ENCODE results near the gene ZFP91.

The ZFP91 gene

DNA sequence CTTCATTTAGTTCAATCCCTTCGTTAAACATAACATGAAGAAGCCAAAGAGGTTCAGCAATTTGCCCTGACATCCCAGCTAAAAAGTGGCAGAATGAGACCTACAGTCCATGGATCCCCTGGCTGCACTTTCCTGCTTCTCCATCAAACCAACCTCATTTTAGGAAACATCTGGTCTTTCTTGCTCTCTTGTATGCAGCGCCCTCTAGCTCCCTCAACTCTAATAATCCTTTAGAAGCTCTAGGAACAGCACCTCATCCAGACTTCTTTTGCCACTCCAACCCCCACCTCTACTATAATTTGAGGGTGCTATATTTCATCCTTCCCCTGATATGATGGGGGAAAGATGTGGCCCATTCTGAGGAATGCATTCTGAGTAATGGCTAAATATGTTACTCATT, 51.0 kb downstream of the ZFP91 start:
- peak; percentile 61 for DNase-seq (ENCODE audit: low read depth)

DNA sequence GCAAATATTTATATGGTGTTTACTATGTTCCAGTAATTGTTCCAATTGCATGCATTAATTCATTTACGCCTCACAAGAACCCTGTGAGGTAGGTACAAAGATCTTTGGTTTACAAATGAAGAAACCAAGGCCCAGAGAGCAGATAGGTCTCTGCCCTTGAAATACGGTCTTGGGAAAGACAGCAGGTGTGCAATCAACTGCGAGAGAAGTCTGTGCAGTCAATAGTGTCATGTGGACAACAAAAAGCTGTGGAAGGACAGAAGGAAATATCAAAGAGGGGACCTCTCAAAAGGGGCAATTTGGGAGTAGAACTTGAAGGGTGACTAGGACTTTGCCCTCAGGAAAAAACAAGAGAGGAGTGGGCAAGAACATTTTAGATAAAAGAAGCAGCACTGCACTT, 52.5 kb downstream of the ZFP91 start:
- DNase-seq (ENCODE audit: low read depth): no peak

DNA sequence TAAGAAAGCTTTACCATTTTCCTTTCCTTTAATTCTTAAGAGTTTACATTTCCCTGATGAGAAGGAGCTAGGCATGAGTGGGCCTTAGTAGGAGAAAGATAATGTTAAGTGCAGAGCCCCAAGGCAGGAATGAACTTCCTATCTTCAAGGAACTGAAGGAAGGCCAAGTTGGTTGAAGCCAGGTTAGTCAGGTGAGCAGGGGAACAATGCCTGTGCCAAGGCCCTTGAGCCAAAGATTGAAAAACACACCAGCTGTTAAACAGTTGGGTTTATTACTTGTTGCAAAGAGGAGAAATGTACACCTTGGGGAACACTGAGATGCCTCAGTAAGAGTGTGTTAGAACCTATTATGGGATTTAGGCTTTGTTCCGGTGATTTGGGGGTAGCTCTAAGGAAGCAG, 53.6 kb downstream of the ZFP91 start:
- DNase-seq (ENCODE audit: low read depth): no peak

DNA sequence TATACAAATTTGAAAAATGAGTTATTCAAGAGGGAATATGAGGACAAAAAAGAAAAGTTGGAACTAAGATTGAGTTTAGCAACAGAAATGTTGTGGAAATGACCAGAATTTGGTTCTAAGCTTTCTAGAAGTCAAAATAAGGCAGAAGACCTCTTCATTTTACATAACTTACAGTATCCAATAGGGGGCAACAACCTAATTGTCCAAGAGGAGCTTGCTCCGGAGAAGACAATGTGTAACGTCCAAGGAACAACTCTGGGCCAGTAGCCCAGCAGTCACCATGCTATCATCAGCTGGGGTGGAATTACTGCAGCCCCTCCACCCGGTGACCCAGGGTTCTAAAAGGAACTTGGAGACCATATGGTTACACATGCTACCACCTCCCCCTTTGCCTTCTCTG, 57.7 kb downstream of the ZFP91 start:
- no peak for DNase-seq (ENCODE audit: low read depth)

DNA sequence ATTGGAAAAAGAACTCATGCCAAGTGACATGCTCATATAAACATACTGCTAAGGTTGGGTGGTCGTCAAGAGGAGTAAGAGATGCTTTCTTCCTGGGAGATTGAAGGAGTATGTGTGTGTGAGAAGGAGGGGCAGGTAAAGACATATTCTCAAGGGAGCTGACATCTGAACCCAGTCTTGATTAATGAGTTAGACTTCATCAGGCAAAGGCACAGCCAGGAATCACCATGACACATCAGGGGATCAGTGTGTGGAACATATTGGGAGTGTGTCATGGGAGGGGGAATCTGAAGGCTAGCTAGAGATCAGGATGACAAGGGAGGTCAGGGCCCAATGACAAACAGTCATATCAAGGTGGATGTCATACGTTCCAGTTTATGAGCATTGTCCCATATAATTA, 58.5 kb downstream of the ZFP91 start:
- DNase-seq (ENCODE audit: low read depth): no peak

DNA sequence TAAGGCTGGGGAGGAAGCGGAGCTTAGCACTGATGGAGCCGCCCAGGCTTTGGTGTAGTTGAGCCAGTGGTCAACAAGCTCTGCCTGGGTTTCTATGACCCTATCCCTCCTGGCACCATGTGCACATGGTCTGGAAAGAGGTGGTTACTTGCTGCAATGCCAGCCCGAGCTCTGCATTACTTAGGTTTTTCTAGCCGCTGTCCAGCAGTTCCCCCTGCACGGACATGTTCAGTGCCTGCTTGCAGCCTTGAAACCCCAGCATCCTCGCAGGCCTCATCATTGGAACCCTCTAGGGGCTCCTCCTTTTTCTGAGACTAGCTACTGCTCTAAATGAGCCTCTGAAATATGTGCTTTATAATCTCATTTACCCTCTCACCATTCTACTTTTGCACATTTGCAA, 60.2 kb downstream of the ZFP91 start:
- no peak for DNase-seq (ENCODE audit: low read depth)

DNA sequence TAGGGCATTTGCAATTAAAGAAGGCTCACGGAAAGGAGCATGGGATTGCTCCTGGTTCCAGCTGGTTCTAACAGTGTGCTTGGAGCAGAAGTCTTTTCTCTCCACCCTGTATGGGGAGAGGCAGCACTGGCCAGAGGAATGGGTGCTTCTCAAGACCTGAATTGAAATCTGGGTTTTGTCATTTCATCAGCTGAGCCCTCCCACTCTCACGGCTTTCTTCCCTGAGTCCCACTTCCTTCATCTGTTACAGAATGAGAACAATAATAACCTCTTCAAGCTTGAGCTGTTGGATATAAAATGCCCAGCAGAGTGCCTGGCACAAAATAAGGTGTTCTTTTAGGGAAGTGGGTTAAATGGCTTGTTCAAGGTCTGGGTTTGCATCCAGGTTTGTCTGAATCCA, 60.8 kb downstream of the ZFP91 start:
- no peak for DNase-seq (ENCODE audit: low read depth)

DNA sequence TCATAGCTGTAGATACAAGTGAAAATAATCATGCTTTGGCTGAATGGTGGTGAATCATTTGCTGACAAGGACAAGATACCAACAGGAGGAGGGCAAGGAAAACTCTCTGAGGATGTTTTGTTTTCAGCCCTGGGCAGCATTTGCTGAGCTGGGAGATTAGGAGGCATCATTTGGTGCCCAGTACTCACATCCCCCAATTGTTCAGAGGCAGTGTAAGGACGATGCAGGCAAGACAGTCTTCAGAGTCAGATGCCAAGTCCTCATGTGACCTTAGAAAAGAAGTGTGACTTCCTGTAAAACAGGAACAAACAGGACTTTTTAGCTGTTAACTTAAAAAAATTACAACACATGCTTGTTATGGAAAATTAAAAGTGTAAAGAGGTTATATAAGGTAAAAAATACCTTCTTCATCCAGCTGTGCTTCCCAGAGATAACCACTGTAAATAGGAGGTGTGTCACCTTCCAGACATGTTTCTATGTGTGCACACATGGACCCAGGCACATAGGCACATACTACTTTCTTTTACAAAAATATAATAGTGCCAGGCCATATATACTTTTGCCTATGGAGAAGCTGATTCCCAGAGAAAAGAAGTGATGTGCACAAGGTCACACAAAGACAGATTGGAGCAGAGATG, 61.6 kb downstream of the ZFP91 start:
- DNase-seq (ENCODE audit: low read depth): no peak

DNA sequence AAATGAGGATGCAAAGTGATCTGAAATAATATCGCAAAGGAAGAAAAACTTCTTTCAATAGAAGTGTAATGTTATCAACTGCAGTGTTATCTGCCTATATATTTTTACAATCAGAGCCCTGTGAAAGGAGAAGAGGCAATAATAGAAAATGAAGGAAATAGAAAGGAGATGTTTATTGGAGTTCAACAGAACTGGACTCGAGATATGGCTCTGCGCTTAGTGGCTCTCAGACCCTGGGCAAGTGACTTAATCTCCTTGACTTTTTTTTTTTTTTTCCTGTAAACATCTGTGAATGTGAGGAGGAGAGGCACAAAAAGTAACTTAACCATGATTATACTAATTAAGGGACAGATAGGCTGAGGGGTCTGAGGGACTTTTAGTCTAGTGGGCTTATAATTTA, 62.5 kb downstream of the ZFP91 start:
- DNase-seq (ENCODE audit: low read depth): no peak

DNA sequence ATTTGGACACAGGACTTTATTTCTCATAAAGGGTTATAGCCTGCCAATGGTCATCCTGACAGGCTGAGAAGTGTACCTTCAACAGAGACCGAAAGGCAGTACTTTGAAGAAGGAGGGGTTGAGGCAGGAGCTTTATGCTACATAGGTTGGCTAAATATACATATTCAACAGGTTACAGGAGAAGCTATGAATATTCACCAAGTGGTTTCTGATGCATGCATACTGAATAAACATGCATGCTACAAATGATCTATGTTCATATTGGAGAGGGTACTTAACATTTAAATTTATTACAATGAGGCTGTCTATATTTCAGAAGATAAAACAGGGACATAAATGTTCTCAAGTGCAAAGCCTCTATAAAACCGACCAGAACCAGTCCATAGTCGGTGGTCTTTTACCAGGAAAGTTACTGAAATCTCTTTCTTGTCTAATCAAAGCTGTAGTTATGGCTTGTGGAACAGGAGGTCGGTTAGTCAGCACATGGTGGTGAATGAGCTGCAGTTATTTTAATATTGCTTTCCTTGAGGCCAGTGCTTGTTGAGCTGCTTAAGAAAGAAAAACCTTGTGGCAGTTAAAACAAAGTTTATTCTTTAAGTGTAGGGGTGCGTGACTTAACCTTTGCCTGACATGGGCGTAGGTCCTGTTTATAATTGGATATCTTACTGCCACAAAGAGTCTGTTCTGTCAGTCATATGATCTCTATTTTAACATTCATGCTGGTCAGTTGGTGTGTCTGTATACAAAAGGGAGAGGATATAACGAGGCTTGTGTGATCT, 63.1 kb downstream of the ZFP91 start:
- DNase-seq (ENCODE audit: low read depth): no peak

DNA sequence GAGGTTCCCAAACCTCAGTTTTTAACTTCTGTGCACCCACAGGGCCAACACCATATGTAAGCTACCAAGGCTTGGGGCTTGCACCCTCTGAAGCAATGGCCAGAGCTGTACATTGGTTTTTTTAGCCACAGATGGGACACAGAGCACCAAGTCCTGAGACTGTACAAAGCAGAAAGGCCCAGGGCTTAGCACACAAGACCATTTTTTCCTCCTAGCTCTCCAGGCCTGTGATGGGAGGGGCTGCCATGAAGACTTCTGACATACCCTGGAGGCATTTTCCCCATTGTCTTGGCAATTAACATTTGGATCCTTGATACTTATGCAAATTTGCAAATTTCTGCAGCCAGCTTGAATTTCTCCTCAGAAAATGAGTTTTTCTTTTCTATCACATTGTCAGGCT, 67.0 kb downstream of the ZFP91 start:
- no peak for DNase-seq (ENCODE audit: low read depth)

DNA sequence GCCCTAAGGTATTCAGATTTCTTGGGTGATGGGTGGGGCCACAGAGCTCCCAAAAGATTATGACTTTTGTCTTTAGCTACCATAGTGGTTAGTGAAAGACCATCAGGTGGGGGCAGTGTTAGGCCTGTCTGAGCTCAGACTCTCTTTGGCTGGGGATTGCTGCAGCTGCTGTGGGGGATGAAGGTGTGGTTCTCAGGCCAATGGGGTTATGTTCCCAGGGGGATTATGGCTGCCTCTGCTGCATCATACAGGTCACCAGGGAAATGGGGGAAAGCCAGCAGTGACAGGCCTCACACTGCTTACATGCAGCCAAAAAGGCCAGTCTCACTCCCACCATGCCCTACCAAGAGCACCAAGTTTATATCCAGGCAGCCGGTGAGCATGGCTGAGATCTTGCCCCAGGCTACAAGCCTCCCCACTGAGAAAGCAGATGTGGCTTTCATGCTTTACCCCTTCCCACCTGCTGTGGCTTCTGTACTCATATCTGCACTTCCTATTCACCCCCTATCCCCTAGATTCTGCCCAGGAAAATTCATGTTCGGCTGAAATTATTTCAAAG, 68.4 kb downstream of the ZFP91 start:
- DNase-seq (ENCODE audit: low read depth): no peak

DNA sequence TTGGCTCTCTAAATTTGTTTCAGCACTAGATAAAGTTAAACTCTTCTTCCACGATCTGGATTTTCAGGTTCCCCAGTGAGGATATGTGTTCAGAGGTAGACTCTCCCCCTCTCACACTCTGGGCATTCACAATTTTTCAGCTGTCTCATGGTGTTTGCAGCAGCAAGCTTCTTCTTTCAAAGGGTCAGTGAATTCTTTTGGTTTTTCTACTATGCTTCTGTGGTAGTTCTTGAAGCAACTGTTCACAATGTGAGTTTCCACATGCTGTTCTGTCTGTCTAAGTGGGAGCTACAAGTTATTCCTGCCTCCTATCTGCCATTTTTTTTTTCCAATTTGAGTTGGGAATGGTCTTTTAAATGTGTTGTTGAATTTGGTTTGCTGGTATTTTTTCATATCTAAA, 69.0 kb downstream of the ZFP91 start:
- DNase-seq (ENCODE audit: low read depth): no peak

DNA sequence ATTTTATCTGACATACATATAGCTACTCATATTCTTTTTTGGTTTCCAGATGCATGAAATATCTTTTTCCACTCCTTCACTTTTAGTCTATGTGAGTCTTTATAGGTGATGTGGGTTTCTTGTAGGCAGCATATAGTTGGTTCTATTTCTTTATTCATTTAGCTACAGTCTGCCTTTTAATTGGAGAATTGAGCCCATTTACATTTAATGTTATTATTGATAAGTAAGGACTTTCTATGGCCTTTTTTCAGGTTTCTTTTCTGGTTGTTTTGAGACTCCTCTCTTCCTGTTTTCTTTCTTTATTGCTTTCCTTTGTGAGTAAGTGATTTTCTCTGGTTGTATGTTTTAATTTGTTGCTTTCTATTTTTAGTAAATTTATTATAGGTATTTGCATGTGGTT, 70.8 kb downstream of the ZFP91 start:
- no peak for DNase-seq (ENCODE audit: low read depth)

DNA sequence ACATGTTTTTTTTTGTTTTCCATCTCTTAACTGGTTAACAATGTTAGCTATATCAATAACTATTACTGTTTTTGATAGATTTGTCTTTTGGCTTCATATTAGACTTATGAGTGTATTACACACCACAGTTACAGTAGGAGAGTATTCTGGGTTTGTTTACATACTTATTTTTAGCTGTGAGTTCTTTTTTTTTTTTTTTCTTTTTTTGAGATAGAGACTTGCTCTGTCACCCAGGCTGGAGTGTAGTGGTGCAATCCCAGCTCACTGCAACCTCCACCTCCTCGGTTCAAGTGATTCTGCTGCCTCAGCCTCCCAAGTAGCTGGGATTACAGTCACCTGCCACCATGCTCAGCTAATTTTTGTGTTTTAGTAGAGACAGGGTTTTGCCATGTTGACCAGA, 71.6 kb downstream of the ZFP91 start:
- DNase-seq (ENCODE audit: low read depth): no peak

DNA sequence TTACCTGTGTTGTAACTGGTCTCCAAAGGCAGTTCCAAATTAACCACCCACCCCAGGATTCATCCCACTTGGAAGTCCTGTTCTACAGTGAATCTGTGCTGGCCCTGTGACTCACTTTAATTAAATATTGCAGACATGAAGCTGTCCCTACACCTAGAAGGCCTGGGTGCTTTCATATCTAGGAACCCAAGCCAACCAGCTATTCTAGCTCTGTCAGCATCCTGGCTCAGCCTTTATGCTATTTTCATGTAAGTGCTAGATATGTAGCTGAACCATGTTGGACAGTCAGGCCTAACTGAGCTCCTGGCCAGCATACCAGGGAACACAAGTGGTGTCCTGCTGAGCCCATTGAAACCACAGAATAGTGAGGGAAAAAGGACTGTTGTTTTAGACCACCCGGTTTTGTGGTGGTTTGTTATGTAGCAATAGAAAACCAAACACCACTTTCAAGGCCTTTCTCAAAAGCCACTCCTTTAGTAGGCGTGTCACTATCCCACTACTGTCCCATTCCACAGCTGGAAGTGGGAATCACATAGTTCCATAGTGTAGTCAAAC, 73.9 kb downstream of the ZFP91 start:
- no peak for DNase-seq (ENCODE audit: low read depth)

DNA sequence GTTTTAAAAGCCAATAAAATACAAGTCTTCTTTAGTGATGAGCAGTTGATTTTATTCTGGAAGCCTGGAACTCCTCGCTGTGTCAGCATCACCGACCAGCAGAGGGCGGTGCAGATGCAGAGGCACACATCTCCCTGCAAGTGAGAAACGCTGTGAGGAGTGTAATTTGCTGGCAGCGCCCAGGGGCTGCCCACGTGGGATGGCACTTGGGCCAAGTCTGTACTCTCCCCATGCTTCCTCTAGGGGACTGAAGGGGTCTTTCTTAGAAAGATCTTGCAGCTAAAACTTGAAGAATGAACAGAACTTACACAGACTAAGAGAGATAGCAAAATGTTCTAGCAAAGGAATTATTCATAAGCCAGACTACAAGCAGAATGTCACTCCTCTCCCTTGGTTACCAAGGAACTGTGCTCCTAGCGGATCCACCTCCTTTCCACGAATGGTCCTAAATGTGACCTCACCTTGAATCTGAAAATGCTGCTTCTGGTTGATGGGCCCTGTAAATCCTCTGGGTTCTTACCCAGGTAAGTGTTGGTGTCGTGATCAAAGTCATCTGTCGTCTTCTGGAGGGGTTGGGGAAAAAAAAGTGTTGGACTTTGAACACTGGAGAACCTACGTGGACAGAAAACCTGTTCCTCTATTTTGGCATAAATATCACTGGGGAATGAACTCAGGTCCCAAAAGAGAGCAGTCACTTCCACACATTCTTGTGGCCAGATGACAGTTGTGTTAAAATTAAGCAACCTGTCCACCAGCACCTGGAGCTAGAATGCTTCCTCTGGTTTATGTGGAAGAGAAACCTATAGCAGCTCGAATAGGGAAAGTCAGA, 75.4 kb downstream of the ZFP91 start:
- peak; percentile 67 for DNase-seq (ENCODE audit: low read depth)

DNA sequence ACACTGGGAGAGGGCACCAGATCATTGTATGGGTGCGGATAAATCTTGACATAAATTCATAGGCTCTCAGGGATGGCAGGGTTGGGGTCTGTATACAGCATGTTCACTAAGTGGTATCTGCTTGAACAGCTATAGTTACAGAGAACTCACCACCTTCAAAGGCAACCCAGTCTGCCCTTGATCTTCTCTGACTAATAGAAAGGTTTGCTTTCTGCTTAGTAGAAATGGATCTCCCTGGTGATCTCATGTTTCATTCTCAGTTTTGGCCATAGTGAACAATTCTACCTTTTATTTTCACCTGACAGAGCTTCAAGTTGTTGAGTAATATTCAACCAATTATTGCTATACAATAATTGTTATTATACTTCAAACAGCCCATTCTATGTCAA, 76.0 kb downstream of the ZFP91 start:
- DNase-seq (ENCODE audit: low read depth): no peak

DNA sequence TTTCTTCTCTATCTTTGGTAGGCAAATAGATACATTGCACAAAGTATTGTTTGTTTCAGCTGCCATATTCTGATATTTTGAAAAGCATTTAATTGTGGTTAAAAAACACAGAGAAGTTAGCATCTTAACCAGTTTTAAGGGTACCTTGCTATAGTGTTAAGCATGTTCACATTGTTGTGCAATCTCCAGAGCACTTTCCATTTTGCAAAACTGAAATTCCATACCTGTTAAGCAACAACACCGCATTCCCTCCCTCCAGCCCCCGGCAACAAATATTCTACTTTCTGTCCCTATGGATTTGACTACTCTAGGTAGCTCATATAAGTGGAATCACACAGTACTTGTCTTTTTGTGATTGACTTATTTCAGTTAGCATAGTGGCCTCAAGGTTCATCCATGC, 77.5 kb downstream of the ZFP91 start:
- no peak for DNase-seq (ENCODE audit: low read depth)

DNA sequence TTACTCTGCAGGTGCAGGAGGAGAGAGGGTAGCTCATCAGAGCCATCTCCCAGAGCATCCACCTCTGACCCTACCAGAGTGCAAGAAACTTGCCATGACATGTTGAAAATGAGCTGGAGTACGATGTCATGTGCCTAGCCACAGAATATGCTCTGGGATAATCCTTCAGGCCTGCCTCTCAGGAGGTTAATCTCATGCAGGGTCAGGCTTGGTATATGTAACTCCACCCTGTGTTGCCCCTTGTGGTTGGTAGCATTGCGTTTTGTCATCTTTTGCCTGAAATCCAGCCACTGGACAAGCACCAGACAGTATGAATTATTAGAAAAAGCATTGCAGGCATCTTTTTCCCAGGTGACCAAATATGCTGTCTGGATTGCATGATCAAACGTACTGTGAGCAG, 79.8 kb downstream of the ZFP91 start:
- peak; percentile 9 for DNase-seq (ENCODE audit: low read depth)

DNA sequence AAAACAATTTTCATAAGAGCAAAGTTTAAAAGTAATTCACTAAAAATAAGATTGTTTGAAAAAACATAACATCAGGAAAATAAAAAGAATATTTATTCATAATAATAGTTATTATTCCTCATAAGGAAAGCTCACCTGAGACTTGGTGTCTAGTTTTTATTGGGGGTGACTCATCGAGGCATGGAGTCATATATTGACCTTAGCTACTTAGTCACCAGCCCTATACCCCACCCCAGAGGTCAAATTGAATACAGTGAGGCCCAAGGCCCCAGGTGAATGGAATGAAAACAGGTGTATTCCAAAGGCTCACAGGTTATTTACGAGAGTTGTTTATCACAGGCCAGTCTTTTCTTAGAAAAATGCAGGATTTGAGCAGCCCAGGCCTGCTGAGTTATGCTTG, 80.5 kb downstream of the ZFP91 start:
- no peak for DNase-seq (ENCODE audit: low read depth)

DNA sequence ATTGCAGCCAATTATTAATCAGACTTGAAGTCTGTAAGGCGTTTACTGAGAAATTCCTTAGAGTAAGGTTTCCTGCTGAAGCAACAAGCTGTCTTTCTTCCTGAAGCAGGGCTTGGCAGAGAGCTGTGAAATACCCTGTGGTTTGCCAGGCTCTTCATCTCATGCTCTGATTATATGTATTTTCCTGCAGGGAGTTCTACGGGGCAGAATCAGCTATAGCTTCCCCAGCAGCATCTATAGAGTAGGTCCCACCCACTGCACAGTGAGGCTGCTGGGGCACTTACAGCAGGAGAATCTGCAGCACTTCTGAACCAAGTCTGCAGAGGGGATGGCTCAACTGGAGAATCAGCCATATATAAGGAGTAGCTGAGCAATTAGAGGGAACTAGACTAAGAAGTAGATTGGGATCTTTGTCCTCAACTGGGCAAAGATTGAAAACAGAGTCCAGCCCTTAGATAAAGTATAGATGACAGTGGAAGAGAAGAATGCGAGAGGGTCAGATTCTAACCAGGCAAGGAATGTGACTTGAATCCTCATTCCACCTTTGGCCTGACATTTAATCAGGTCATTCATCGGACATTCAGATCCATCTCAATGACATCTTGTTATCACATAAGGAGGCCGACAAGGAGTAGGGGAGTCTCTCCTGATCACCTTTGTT, 81.2 kb downstream of the ZFP91 start:
- DNase-seq (ENCODE audit: low read depth): no peak
